ENCODE results near the gene EIPR1.

- TF ChIP-seq MYC (IDR thresholded peaks at IDR 0.05; ENCODE audit: low read depth, low read length) = no peak
- TF ChIP-seq CTCF (IDR thresholded peaks at IDR 0.05; ENCODE audit: extremely low read depth in 1 of 2, insufficient read depth in 1 of 2, low read depth in 1 of 2, low read length in 2 of 2) = no peak
- no peak for TF ChIP-seq FOS (IDR thresholded peaks at IDR 0.05; ENCODE audit: borderline replicate concordance, insufficient read depth, low read length)
- no peak for TF ChIP-seq MAX (IDR thresholded peaks at IDR 0.05; ENCODE audit: insufficient read depth, insufficient read length)
- no peak for TF ChIP-seq POLR2A (IDR thresholded peaks at IDR 0.05; ENCODE audit: low read depth, low read length)
- no peak for TF ChIP-seq JUN (IDR thresholded peaks at IDR 0.05; ENCODE audit: borderline replicate concordance, insufficient read depth, insufficient read length, low read depth)
- TF ChIP-seq EZH2 (IDR thresholded peaks at IDR 0.05; ENCODE audit: borderline replicate concordance, low read depth, low read length, severe bottlenecking) = no peak
- no peak for TF ChIP-seq POLR2AphosphoS5 (IDR thresholded peaks at IDR 0.05; ENCODE audit: insufficient read depth, low read depth, low read length)
- no peak for TF ChIP-seq GATA2 (IDR thresholded peaks at IDR 0.05; ENCODE audit: insufficient read depth, insufficient read length, low read depth, low read length)
Observed at GRCh38 chr2:3379339-3379646, 1.7 kb upstream of the EIPR1 start.
